Left kidney (tissue), 2 donors: ENCODE results near the gene KAZN. TPM values are rescaled to one million over a fixed set of nuclear protein-coding genes. Genes with fewer than 3 reads are reported as not detected.

Experiments
- DNase-seq: peaks from one replicate; pipeline ENCODE4 v3.0.0-alpha.2; 2013
- polyA plus RNA-seq: library from polyadenylated mRNA; unstranded; fragments of 120-200 nt; gene quantifications from one replicate; pipeline ENCODE4 v1.2.1, GENCODE V29; 2013; ENCODE audit not compliant: insufficient read length

KAZN gene
- polyA plus RNA-seq, 1 donor = 35.2 TPM

DNA sequence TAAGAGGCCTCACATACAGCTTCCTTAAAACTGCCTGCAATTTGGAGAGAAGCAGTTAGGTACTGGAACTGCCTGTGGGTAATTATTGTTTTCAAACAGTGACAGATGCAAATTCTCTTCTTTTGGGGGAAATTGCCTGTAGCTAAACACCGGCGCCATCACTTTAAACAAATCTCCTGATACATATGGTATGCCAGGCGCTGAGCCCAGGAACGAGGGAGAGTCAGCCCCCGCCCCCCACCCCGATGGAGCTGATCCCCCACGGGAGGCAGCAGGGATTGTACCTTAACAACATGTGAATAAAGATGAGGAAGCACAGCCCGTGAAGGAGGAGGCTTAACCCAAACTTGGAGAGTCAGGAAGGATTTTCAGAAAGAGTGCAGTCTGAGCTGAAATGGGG lies 562.1 kb downstream of the KAZN start:
- DNase-seq = no peak

DNA sequence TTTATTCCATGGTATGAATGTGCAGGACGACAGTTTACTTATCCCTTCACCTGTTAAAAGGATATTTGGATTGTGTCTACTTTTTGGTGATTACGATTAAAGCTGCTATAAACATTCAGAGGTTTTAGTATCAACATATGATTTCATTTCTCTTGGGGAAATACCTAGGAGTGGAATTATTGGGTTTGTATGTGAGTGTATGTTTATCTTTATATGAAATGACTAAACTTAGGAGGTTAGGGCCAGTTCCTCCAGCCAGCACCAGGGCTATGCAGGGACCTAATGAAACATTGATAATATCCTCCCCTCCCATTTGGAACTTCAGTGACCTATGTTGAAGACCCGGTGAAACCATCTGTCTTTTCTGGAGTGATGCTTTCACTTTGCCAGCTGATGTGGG lies 568.9 kb downstream of the KAZN start:
- DNase-seq = no peak
